HG03108 (cell line): ENCODE data around the gene HOXD13.

ENCODE experiments used
- ATAC-seq: cut with Tn5 transposase; IDR thresholded peaks from one replicate; pipeline ENCODE4 v1.9.1; 2021; ENCODE audit warnings: moderate library complexity; ENCODE audit not compliant: unreplicated experiment

HOXD13 gene

GRCh38 chr2:176105078-176105729 lies 12.7 kb downstream of the HOXD13 start:
- ATAC-seq = no peak

- no peak for ATAC-seq
Measured at GRCh38 chr2:176105730-176106580, 13.4 kb downstream of the HOXD13 start.

- no peak for ATAC-seq
Measured at GRCh38 chr2:176106581-176107539, 14.3 kb downstream of the HOXD13 start, which contains the start of gene HOXD11. TSS of gene HOXD11 (plus strand) at chr2:176107280. CDS start at chr2:176107356, 76 bp downstream.

GRCh38 chr2:176107731-176108181 lies 15.2 kb downstream of the HOXD13 start:
- no peak for ATAC-seq

DNA sequence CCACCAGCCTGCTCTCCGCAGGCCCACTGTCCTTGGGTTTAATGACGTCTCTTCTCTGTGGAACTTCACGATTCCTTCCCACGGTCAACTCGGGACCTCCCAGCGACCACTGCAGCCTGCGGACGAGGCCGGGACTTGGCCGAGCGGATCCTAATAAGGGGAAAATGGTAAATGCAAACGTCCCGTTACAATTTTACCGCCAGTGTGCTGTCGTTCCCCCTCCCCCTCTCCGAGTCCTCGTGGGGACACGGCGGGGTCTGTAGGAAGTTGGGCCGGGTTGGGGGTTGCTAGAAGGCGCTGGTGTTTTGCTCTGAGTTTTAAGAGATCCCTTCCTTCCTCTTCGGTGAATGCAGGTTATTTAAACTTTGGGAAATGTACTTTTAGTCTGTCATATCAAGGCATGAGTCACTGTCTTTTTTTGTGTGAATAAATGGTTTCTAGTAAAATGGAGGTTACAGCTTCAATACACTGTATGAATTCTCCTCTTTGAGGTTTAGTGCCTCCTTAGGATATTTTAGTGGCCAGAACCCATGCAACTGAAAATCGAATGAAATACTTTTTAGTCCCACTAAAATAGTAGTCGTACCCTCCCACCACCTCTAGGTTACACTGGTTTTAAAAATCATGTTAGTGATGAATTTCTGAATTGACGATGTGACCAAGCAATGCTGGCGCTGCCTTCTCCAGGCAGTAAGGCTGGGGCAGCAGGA lies 16.8 kb downstream of the HOXD13 start:
- ATAC-seq = no peak

DNA sequence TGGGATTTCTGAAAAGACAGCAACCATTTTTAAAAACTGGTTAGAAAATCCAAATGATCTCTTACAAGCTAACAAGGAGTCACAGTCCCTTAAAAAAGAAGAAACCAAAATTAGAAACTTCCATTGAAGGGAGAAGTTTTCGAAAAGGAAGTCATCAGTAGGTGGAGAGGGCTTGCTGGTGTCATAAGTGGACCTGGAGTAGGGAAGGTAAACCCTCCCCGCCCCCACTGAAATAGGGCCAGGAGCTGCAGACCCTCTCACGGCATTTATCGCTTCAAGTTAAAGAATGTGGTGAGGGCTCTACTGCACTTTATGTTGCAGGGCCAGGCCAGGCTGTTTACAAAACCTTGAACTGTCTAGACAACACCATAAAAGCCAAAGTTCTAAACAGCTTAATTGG lies 17.4 kb downstream of the HOXD13 start:
- ATAC-seq = no peak

GRCh38 chr2:176110415-176111308 lies 18.1 kb downstream of the HOXD13 start:
- no peak for ATAC-seq

DNA sequence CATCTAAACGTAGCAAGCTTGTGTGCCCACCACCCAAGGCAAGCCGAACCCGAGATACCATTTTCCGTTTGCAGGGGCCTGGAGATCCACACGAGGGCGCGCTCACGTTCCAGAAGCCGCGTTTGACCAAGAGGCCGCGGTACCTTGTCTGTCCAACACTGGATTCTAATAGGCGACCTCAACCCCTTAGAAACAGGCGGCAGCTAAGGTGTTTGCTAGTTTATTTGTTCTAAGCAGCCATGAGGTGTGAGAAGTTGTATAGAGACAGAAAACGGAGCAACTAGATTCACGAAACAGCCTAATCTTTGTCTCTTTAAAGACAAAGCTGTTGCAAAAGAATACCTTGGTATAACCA lies 18.8 kb downstream of the HOXD13 start:
- no peak for ATAC-seq

DNA sequence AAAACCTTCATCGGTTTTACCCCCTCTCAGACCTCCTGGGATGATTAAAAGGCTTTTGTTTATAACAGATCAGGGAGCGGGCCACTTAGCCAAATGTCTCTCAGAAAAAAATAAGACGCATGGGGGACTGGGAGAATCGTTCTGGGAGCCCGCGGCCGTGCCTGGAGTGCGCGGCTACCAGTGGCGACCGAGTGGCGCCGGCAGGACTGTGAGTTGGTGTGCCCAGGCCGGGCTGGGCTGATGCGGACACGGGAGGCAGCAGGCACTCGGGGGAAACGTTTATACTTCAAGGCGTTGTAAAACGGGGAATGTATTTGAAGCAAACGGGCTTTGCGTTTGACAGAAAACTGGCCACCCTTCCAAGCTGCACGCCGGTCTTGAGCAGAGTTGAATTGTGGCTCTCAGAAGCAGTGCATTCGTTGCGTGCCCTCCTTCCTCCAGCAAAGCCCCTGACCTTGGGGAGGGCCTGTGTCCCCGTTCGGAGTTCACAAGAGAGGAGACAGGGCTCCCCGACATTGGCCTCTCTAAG lies 19.4 kb downstream of the HOXD13 start:
- ATAC-seq = no peak

DNA sequence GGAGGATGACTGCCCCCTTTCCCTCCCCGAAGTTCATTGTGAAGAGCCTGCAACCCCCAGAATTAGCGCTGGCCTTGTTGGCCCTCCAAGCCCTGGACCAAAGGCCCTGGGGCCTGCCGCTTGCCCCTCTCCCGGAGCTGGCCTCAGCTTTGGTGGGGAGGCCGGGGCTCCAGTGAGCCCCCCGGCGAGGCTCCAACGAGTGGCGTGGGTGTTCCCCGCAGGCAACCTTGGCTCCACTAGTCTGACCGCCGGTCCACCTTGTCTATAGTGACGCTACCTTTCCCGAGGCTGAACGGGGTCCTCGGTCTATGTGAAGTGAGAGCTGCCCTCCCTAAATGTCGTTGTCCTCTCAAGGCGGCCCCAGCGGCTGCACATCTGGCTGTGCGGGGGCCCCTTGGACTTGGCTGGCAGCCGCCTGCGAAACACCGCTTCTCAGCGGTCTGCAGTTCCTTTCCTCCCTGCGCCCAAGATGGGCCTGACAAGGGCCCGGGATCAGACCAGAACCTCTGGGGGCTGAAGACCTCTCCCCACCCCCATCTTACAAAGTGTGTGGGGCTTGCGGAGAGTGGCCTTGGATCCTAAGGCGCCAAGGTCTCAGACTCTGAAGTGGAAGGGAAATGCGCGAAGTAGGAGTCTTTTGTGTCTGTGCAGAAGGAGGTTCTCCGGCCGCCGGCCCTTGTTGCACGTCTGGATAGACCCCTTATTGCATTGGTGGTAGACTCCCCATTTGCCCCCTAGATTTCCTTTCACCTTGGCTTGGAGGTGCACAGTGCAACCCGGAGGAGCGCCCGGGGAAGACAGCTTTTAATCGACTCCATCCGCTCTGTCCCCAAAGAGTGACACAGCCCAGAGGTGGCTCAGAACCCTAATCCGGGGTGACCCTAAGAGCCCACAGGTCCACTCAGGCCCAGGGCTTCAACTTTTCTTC lies 20.1 kb downstream of the HOXD13 start:
- no peak for ATAC-seq

DNA sequence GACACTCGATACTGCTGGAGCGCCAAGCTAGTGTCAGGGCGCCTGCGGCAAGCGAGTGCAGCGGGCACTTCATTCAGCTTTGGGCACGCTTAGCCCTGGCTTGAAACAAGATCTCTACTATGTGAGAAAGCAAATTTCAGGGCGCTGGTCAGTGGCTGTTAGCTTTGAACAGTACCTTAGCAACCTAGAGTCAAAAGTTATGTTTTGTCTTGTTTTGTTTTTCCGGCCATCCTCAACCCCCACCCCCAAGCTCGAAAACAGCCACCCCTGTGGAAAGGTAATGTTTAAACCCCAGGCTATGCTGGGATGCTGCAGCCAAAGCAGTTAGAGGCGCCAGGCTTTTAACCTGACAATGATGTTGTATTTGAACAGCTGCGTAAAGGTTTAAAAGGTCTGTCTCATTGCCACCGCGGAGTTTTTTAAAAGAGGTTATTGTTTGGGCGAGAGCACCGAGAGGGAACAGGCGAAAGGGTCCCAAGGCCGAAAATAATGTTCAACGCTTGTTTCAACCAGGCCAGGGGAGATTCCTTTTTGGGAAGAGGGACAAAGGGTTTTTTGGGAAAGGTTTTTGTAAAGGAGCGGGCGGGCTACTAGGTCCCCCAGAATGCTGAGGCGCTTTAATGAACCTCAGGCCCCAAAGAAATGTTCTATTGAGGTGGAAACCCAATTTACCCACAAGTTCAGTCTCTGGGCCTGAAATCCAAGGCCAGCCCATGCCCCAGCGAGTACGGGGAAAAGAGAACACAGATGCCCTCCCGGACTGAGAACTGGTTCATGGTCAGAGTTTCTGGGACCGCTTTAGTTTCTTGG lies 21.8 kb downstream of the HOXD13 start:
- ATAC-seq = no peak

DNA sequence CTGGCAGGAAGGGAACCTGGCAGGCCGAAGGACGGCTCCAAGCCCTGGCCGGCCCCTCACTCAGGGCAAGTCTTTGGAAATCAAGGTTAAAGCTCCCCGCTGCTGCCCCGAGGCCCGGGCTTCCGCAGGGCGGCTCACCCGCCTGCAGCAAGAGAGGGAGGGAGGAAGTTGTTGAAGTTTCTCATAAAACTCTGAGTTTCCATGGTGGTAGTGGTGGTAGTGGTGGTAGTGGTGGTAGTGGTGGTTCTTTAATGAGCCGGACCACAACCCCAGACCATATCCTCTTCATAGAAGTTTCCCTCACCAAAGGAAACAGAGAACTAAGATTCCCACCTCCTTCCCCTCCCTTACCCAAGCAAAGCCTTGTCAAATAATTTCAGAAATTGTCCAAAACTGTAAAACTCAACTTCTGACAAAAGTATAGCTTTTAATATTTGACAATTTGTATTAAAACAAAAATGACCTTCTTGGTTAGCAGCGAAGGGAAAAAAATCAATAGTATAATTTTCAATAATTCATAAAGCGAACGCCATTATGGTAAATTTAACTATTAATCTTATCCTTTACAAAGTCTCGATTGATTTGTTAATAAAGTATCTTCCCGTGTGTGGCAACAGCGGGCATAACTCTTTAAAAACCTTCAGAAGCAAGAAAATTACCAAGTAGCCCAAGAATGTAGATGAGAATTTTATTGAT lies 22.6 kb downstream of the HOXD13 start:
- ATAC-seq = no peak

DNA sequence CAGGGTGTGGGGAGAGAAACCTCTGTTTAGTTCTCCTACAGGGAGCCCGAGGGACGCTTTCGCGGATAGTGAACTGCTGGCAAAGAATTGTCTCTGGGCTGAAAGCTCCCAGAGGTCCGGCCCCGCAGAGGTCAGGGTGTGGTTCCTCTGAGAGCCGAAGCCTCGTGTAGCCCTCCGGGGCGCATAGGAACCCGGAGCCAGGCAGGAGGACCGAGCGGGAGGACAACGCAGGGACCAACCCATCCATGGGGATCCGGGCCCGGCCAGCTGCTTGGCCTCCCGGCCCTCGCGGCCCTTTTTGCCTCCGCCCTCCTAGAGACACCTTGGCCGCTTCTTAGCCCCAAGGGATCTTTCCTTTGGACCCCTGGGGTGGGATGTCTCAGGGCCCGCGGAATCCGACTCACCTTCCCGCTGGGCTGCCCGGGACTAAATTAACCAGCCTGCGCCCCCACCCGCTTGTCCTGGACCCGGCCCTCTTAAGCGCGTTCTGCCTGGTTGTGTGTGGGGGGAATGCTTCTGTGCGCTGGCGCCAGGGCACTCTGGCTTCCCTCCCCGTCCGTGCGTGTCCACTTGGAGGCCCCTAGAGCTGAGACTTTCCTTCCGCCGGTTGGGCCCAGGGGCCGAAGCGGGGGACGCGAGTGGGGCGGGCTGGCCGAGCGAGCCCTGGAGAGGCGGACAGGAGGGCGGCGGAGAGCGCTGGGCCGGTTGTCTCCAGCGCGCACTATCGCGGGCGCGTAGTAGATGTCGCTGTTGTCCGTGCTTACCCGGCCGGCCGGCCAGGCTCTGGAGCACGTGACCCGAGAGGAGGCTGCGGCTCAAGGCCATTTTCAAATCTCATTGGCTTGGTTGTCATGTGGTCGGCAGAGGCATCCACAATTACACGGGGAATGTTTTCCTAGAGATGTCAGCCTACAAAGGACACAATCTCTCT lies 23.6 kb downstream of the HOXD13 start, which contains the start of gene HOXD10:
Gene HOXD10, plus strand, starts transcription at position 896 of the 931 bp plus-strand sequence. CDS start 56 bp downstream, outside the sequence.
- no peak for ATAC-seq

DNA sequence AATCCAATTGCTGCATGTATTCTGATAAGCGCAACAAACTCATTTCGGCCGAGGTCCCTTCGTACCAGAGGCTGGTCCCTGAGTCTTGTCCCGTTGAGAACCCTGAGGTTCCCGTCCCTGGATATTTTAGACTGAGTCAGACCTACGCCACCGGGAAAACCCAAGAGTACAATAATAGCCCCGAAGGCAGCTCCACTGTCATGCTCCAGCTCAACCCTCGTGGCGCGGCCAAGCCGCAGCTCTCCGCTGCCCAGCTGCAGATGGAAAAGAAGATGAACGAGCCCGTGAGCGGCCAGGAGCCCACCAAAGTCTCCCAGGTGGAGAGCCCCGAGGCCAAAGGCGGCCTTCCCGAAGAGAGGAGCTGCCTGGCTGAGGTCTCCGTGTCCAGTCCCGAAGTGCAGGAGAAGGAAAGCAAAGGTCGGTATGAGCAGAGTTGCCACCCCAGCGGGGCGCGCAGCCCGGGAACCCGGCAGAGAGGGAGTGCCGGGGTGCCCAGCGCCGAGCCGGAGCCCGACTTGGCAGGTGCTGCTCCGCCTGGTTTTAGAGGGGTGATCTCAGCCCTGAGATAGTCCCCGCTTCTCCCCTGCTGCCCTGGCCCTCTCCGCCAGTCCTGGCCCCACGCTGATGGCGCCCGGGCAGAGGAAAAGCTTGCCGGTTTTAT lies 24.8 kb downstream of the HOXD13 start:
- no peak for ATAC-seq

- no peak for ATAC-seq
Measured at GRCh38 chr2:176117823-176118371, 25.4 kb downstream of the HOXD13 start.
